ENCODE results near the gene CPSF4.

DNA sequence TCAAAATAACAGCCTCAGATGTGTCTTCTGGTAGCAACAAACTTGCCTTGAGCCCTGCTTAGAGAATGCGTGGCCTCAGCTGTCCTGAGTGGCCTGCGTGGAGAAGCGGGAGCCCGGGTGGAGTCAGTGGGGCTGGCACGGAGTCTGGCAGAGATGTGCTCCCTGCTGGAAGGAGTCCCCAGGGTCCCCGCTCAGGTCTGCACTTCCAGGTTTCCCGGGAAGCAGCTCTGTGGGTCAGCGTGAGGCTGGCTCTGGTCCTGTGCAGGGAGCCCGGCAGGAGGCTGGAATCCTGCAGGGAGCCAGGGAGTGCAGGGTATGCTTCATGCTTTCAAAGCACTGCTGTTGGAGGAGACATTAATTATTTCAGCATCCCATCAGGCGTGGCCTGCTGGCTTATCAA, 10.1 kb downstream of the CPSF4 start:
- no peak for TF ChIP-seq CTCF (IDR thresholded peaks at IDR 0.05)
- TF ChIP-seq EP300 (IDR thresholded peaks at IDR 0.05): no peak
- TF ChIP-seq POLR2A (IDR thresholded peaks at IDR 0.05): no peak

All from tibial nerve (tissue), 4 donors.